T-cell (primary cell): ENCODE results near the gene C5AR1. TPM values are rescaled to one million over a fixed set of nuclear protein-coding genes. Genes with fewer than 3 reads are reported as not detected.
"Not testable (repeated sequence)": the region's sequence is repeated elsewhere in the genome, so short reads cannot be mapped to it uniquely, and the experiment has no call there.

Source experiments
- ATAC-seq, 4 experiments: fragments of 200-7000 bp in 3 of 4; fragments of 150-1000 bp in 1 of 4; cut with Tn5 transposase; replicated peaks in 1 of 4; 1 replicate in 3 of 4; 2 replicates in 1 of 4; pipeline ENCODE4 v1.10.0; 2021; ENCODE audit warnings: moderate library complexity in 3 of 4, mild to moderate bottlenecking in 2 of 4, moderate number of reproducible peaks in 1 of 4
- CTCF ChIA-PET, 2 donors: fragments of 300-600 bp; sonication (Branson Sonifier 250); formaldehyde crosslinking; loops; one replicate each; lab custom pipeline; 2022; ENCODE audit warnings: antibody characterized with exemption in 2 of 2; lab: Charles Lee
- POLR2A ChIA-PET, 2 donors: fragments of 300-600 bp; sonication (Branson Sonifier 250); formaldehyde crosslinking; loops; one replicate each; lab custom pipeline; 2022; ENCODE audit warnings: antibody characterized with exemption in 2 of 2; lab: Charles Lee
- DNase-seq, 35 experiments: peaks; one replicate each; pipeline versions ENCODE4 v3.0.0 to v3.0.0-alpha.2; 2013 to 2023
- H3K27ac ChIP-seq: one replicate; pipeline ENCODE4 v1.5.1; 2013; ENCODE audit warnings: low read length
- H3K27me3 ChIP-seq, 2 experiments: replicated peaks in 1 of 2; 1 replicate in 1 of 2; 2 replicates in 1 of 2; pipeline versions ENCODE4 v1.6.1 to v1.7.0; 2013; ENCODE audit warnings: low read length in 1 of 2, mixed read lengths in 1 of 2; ENCODE audit not compliant: control insufficient read depth in 2 of 2, insufficient read depth in 2 of 2; ENCODE audit errors: extremely low read depth in 1 of 2
- H3K36me3 ChIP-seq, 2 donors: 1 replicate in 1 of 2; 2 replicates in 1 of 2; pipeline versions ENCODE4 v1.6.1 to v1.7.0; 2013; ENCODE audit warnings: low read length in 1 of 2; ENCODE audit not compliant: control insufficient read depth in 2 of 2, insufficient read depth in 1 of 2; ENCODE audit errors: extremely low read depth in 1 of 2
- H3K4me1 ChIP-seq, 2 experiments: 1 replicate in 1 of 2; 2 replicates in 1 of 2; pipeline versions ENCODE4 v1.6.1 to v1.7.0; 2013; ENCODE audit warnings: low read length in 2 of 2, mixed read lengths in 1 of 2; ENCODE audit not compliant: insufficient read depth in 2 of 2, control insufficient read depth in 1 of 2; ENCODE audit errors: extremely low read depth in 1 of 2
- H3K4me3 ChIP-seq, 2 donors: 1 replicate in 1 of 2; 2 replicates in 1 of 2; pipeline versions ENCODE4 v1.5.1 to v1.7.0; 2013; ENCODE audit warnings: mild to moderate bottlenecking in 2 of 2, low read length in 1 of 2, moderate library complexity in 1 of 2; ENCODE audit not compliant: control insufficient read depth in 1 of 2; ENCODE audit errors: extremely low read depth in 1 of 2
- H3K9me3 ChIP-seq: 2 replicates; pipeline ENCODE4 v1.7.0; 2013
- H3K27ac Mint-ChIP-seq, 2 donors: one replicate each; pipeline ENCODE4 v1.8.0; 2020 to 2021; ENCODE audit warnings: mild to moderate bottlenecking in 2 of 2, mixed read lengths in 2 of 2
- H3K27me3 Mint-ChIP-seq, 2 donors: one replicate each; pipeline ENCODE4 v1.8.0; 2021 to 2022; ENCODE audit warnings: mixed read lengths in 2 of 2
- H3K36me3 Mint-ChIP-seq: one replicate; pipeline ENCODE4 v1.8.0; 2021; ENCODE audit warnings: mixed read lengths
- H3K4me1 Mint-ChIP-seq, 3 donors: one replicate each; pipeline ENCODE4 v1.8.0; 2020 to 2022; ENCODE audit warnings: mixed read lengths in 3 of 3, mild to moderate bottlenecking in 1 of 3
- H3K4me3 Mint-ChIP-seq, 3 donors: one replicate each; pipeline ENCODE4 v1.8.0; 2020 to 2022; ENCODE audit warnings: mild to moderate bottlenecking in 3 of 3, mixed read lengths in 3 of 3, moderate library complexity in 3 of 3
- H3K9me3 Mint-ChIP-seq, 3 donors: one replicate each; pipeline ENCODE4 v1.8.0; 2020 to 2022; ENCODE audit warnings: mixed read lengths in 3 of 3
- WGBS: methylation state at CpG from one replicate; pipeline ENCODE4 v1.1.5; 2013; ENCODE audit warnings: missing lambda C conversion rate; ENCODE audit not compliant: insufficient coverage; 5-methylcytosine and 5-hydroxymethylcytosine counted together
- total RNA-seq, 35 experiments: library from RNA in 6 of 35; stranded (reverse) in 6 of 35; fragments of 120-200 nt in 1 of 35; gene quantifications; one replicate each; pipeline versions ENCODE4 v1.2.1 to v1.2.4 and lab custom pipeline; 2013 to 2026

C5AR1 gene
- total RNA-seq, 5 donors from 2014 or later (not counting 1 experiment from before 2014, with no cell fraction given): 1.8 to 2.4 (median 2.2) TPM

DNA sequence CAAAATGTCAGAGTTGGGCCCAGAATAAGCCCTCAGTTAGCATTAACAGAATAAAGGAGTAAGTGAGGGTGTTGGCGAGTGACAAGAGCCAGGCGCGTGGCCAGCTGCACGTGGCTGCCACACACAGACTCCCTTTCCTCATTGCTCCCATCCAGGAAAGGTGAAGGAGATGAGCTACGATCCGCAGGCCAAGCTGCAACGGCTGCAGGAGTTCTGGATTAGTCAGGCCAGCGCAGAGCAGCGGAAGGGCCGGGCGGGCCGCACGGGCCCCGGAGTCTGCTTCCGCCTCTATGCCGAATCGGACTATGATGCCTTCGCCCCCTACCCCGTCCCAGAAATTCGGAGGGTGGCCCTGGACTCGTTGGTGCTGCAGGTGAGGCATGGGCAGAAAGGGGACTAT is 52.7 kb downstream of the C5AR1 start:
- H3K9me3 Mint-ChIP-seq: no peaks in the 10 kb centered on the region

DNA sequence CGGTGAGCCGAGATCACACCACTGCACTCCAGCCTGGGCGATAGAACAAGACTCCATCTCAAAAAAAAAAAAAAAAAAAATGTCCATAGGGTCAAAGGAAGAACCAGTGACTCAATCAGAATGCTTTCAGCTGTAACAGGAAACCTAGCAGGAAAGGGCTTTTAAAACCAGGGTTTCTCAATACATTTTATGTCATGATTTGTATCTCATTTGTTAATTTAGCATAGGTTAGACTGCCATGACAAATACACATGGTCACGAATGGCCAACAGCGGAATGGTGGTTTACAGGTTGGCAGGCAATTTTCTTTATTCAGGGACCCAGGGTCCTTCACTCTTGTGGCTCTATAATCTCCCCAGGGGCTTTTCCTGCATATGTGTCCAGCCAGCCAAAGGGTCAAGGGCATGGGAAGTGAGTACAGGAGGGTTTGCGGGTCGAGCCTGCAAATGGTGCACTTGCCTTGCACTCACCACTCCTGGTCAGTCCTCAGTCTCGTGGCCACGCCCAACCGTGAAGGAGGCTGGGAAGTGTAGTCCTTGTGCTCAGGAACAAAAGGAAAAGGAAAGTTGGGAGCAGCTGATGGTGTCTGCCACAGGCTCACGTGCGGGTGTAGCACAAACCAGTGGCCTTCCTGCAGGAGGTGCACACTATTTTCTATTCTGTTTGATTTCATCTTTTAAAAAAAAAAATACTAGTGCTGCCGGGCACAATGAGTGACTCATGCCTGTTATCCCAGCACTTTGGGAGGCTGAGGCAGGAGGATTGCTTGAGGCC is 54.3 kb downstream of the C5AR1 start:
- WGBS: 96% methylated on average over 7 of the region's 13 CpGs
- H3K4me3 Mint-ChIP-seq: no peak overlapping the region

More for the DNA sequence above, 52.7 kb downstream of the C5AR1 start:
- peaks cover 0 to 4% (median 1%) of the 10 kb centered on the region in 3 donors for H3K4me1 Mint-ChIP-seq
- Histone ChIP-seq H3K36me3 (peaks cover 20 to 81% of the 10 kb centered on the region in 2 donors), H3K4me3 (no peak overlapping the region), H3K27ac (no peak overlapping the region), H3K27me3 (no peaks in the 10 kb centered on the region), H3K4me1 (no peaks in the 10 kb centered on the region), H3K9me3 (no peaks in the 10 kb centered on the region)
- no peak overlapping the region for H3K27ac Mint-ChIP-seq
- ATAC-seq (no peak), DNase-seq (no peak)
- no peak overlapping the region for H3K4me3 Mint-ChIP-seq
- ChIA-PET CTCF (interaction anchor here (0.6 to 0.7 kb wide), 2 partner anchors 432 to 509 kb away, joined by 3 to 10 read pairs; no protein-coding TSS in a partner anchor), POLR2A (no interaction called here)
- peaks cover 48% of the 10 kb centered on the region for H3K36me3 Mint-ChIP-seq
- no peaks in the 10 kb centered on the region for H3K27me3 Mint-ChIP-seq
- WGBS: 96% methylated on average over 8 of the region's 21 CpGs

GRCh38 chr19:47365455-47365854 is 55.8 kb downstream of the C5AR1 start:
- H3K9me3 Mint-ChIP-seq, POLR2A ChIA-PET, H3K27ac ChIP-seq, H3K4me1 ChIP-seq, H3K4me3 ChIP-seq, H3K27ac Mint-ChIP-seq, H3K9me3 ChIP-seq, H3K4me3 Mint-ChIP-seq, ATAC-seq, H3K4me1 Mint-ChIP-seq, H3K27me3 Mint-ChIP-seq, H3K27me3 ChIP-seq, CTCF ChIA-PET, DNase-seq: not testable (repeated sequence)
- H3K36me3 ChIP-seq: peaks cover 13 to 72% of the 10 kb centered on the region in 2 donors
- peaks cover 42% of the 10 kb centered on the region for H3K36me3 Mint-ChIP-seq
- 93% methylated on average over 2 of the region's 10 CpGs for WGBS

More for the DNA sequence above, 54.3 kb downstream of the C5AR1 start:
- peaks cover 36% of the 10 kb centered on the region for H3K36me3 Mint-ChIP-seq
- Histone ChIP-seq H3K27me3 (no peaks in the 10 kb centered on the region), H3K4me1 (no peaks in the 10 kb centered on the region), H3K27ac (no peak overlapping the region), H3K4me3 (no peak overlapping the region), H3K36me3 (peaks cover 18 to 72% of the 10 kb centered on the region in 2 donors), H3K9me3 (no peaks in the 10 kb centered on the region)
- no peaks in the 10 kb centered on the region for H3K9me3 Mint-ChIP-seq
- ChIA-PET POLR2A (no interaction called here), CTCF (interaction anchor here in 1 of 2 donors (0.6 kb wide), 1 partner anchor 820 kb away, joined by 3 read pairs; no protein-coding TSS in a partner anchor)
- ATAC-seq: no peak
- H3K4me1 Mint-ChIP-seq: peaks cover 0 to 4% (median 1%) of the 10 kb centered on the region in 3 donors
- H3K27me3 Mint-ChIP-seq: no peaks in the 10 kb centered on the region
- H3K27ac Mint-ChIP-seq: no peak overlapping the region
- no peak for DNase-seq

DNA sequence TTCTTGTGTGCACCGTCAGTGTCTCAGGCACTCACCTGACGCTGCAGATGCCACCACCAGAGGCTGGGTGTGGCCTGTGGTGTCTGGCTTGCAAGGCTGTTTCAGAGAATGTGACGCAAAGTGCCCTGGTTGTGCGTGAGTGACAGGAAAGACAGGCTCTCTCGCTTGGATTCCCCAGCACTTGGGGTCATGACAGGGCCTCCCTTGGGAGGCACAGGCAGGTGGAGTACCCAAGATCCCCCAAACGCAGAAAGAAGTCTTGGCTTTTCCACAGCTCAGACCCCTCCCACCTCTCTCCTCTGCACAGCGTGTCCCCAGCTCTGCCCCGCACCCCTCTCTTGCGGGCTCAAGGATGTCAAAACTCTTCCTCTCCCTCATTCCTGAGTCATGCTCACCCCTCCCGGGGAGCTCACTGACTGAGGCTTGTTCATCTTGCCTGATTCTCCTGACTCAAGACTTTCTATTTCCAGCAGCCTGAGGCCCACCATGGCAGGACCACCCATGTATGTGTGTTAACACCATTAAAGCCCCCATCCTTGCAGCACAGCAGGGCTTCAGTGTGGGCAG is 60.5 kb downstream of the C5AR1 start:
- Mint-ChIP-seq H3K27ac (no peak overlapping the region), H3K27me3 (no peaks in the 10 kb centered on the region), H3K4me1 (no peaks in the 10 kb centered on the region), H3K4me3 (no peak overlapping the region), H3K36me3 (peaks cover 31% of the 10 kb centered on the region), H3K9me3 (no peaks in the 10 kb centered on the region)
- ChIA-PET CTCF (no interaction called here), POLR2A (no interaction called here)
- Histone ChIP-seq H3K36me3 (peaks cover 18 to 68% of the 10 kb centered on the region in 2 donors), H3K27ac (no peak overlapping the region), H3K4me3 (no peak overlapping the region), H3K27me3 (no peaks in the 10 kb centered on the region), H3K4me1 (no peaks in the 10 kb centered on the region), H3K9me3 (no peaks in the 10 kb centered on the region)
- DNase-seq (peak in 11 of 35 experiments; percentile 4 to 53 (median 15)), ATAC-seq (no peak)
- 88% methylated on average over 10 of the region's 10 CpGs for WGBS

- DNase-seq (no peak), ATAC-seq (no peak)
- Mint-ChIP-seq H3K4me1 (no peaks in the 10 kb centered on the region), H3K9me3 (no peaks in the 10 kb centered on the region), H3K36me3 (peaks cover 30% of the 10 kb centered on the region), H3K27me3 (no peaks in the 10 kb centered on the region), H3K27ac (no peak overlapping the region), H3K4me3 (no peak overlapping the region)
- CTCF ChIA-PET: no interaction called here
- H3K27ac ChIP-seq: no peak overlapping the region
- POLR2A ChIA-PET: no interaction called here
- H3K27me3 ChIP-seq: no peaks in the 10 kb centered on the region
- no peak overlapping the region for H3K4me3 ChIP-seq
- 96% methylated on average over 8 of the region's 9 CpGs for WGBS
- no peaks in the 10 kb centered on the region for H3K4me1 ChIP-seq
- no peaks in the 10 kb centered on the region for H3K9me3 ChIP-seq
- H3K36me3 ChIP-seq: peaks cover 26 to 73% of the 10 kb centered on the region in 2 donors
Observed at GRCh38 chr19:47371261-47371660, 61.6 kb downstream of the C5AR1 start.
